ENCODE data around the gene LMO7. TPM values are rescaled to one million over a fixed set of nuclear protein-coding genes. Genes with fewer than 3 reads are reported as not detected.

The LMO7 gene
- total and polyA plus RNA-seq, 2 of the 13 experiments (the other 11 are each of a cell fraction or from before 2014, with no cell fraction given), result 34.0 to 121 TPM

DNA sequence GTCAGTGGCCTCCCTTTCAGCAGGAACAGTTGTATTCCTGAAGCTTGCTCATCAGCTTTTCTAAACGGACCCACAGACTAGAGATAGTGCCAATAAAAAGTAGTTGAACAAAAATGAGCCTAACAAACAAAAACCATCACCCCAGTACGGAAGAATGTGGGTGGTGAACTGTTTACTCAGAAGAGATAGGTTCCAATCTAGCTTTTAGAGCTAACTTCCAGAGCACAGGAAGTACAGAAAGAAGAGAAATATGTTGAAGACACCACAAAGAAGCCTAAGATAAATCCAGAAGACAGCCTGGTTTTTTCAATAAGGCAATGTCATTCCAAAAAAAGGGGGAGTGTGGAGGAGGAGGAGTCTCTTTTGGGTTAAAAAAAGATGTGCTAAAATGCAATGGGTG is 2.8 kb upstream of the LMO7 start (continued):
- TF ChIP-seq ZNF687 (CRISPR knock-in tag; IDR thresholded peaks at IDR 0.05), result no peak

DNA sequence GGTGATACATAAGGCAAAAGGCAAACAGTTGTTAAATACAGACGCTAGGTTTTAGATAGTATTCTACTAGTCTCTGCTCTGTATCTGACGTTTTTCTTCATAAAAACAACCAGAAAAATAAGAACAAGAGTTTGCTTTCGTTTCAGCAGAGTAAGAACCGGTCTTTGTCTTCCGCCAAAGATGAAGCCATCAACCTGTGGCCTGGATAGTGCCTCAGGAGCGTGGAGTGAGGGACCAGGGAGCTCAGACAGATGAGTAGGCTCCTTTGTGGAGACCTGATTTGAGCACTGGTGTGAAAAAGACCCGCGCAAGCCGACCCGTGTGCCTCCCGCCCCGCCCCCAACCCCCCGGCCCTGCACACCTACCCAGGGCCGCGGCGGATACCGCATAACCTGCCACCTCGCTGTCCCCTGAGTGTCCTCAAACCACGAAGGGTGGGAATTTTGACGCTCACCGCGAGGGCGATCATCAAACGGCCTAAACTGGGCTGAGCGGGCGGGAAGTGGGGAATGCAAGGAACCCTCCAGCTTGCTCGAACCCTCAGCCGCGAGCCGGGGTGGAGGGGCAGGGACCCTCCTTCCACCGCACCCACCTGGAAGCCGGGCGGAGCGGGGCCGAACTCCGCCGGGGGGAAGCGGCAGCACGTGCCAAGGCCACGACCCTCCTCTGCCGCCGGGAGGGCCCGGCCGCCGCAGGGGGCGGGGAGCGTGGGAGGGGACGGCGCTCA is 866 bp upstream of the LMO7 start:
- Histone ChIP-seq H3K9me3 (ENCODE audit: low read length) (no peaks in the 10 kb centered on the region), H3K79me2 (ENCODE audit: insufficient read depth, low read length) (no peaks in the 10 kb centered on the region), H3K9ac (ENCODE audit: insufficient read depth, low read depth, low read length) (peak overlapping the region; percentile 73), H4K20me1 (ENCODE audit: insufficient read depth, low read length) (no peaks in the 10 kb centered on the region), H2AFZ (ENCODE audit: low read length) (peak overlapping the region; percentile 47), H3K4me3 (replicated peaks in 1 of 3; ENCODE audit: insufficient read depth in 1 of 3, low read depth in 2 of 3, low read length in 3 of 3) (peak overlapping the region; percentile 63 to 85 (median 84)), H3K27me3 (ENCODE audit: control insufficient read depth in 1 of 2, insufficient read depth in 2 of 2, low read length in 2 of 2) (no peaks in the 10 kb centered on the region; a peak in 1 of 5 replicates), H3K27ac (ENCODE audit: extremely low read length, insufficient read depth, low read length) (peak overlapping the region; percentile 3), H3K36me3 (replicated peaks in 1 of 2; ENCODE audit: control insufficient read depth in 1 of 2, insufficient read depth in 2 of 2, low read length in 2 of 2) (no peaks in the 10 kb centered on the region), H3K4me2 (ENCODE audit: low read depth, low read length) (peak overlapping the region; percentile 85), H3K4me1 (ENCODE audit: insufficient read depth, low read length) (peaks cover 36% of the 10 kb centered on the region)
- intact Hi-C loops (cut with micrococcal nuclease; ENCODE audit: unreplicated experiment) (loop anchor here (5.0 kb wide), 2 partner anchors 37 to 68 kb away; no protein-coding TSS in a partner anchor), in situ Hi-C loops (cut with HindIII; ENCODE audit: extremely low pct_ligation_motif_present, low pct_unique_long_range_greater_than_20kb) (no loop called here)
- 42% methylated on average over 24 of the region's 49 CpGs for WGBS (ENCODE audit: low lambda C conversion rate)
- ChIA-PET CTCF (ENCODE audit: low intra/inter-chr PET ratio, low total read pairs) (no interaction called here), POLR2A (interaction anchor here (0.6 to 1.1 kb wide), 3 partner anchors 20 to 157 kb away, joined by 3 read pairs; no protein-coding TSS in a partner anchor)
- DNase-seq (ENCODE audit: low spot score) (peak; percentile 24), FAIRE-seq (no peak), ATAC-seq (peak; percentile 23)
- BruUV-seq (replicated peaks), result no TSS peak
- TF ChIP-seq ZNF747 (CRISPR knock-in tag; IDR thresholded peaks at IDR 0.05; ENCODE audit: borderline replicate concordance) (no peak), ERF (CRISPR knock-in tag; IDR thresholded peaks at IDR 0.05) (peak; percentile 42; the same call in 1 of the 2 replicates), SPEN (CRISPR knock-in tag; IDR thresholded peaks at IDR 0.05; ENCODE audit: low read depth) (peak; percentile 26; the same call in 1 of the 2 replicates), ZNF326 (CRISPR knock-in tag; IDR thresholded peaks at IDR 0.05; ENCODE audit: borderline replicate concordance) (no peak), ARID4A (CRISPR knock-in tag; IDR thresholded peaks at IDR 0.05; ENCODE audit: borderline replicate concordance) (peak; percentile 51; the same call in 1 of the 2 replicates), ZNF225 (CRISPR knock-in tag; IDR thresholded peaks at IDR 0.05) (peak; percentile 80; the same call in 1 of the 2 replicates), ZFP1 (CRISPR knock-in tag; IDR thresholded peaks at IDR 0.05) (no peak)
- TF ChIP-seq, protein P1, sequence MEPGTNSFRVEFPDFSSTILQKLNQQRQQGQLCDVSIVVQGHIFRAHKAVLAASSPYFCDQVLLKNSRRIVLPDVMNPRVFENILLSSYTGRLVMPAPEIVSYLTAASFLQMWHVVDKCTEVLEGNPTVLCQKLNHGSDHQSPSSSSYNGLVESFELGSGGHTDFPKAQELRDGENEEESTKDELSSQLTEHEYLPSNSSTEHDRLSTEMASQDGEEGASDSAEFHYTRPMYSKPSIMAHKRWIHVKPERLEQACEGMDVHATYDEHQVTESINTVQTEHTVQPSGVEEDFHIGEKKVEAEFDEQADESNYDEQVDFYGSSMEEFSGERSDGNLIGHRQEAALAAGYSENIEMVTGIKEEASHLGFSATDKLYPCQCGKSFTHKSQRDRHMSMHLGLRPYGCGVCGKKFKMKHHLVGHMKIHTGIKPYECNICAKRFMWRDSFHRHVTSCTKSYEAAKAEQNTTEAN (CRISPR knock-in tag; conservative IDR thresholded peaks at IDR 0.05), result no peak
- TF ChIP-seq, protein P2, sequence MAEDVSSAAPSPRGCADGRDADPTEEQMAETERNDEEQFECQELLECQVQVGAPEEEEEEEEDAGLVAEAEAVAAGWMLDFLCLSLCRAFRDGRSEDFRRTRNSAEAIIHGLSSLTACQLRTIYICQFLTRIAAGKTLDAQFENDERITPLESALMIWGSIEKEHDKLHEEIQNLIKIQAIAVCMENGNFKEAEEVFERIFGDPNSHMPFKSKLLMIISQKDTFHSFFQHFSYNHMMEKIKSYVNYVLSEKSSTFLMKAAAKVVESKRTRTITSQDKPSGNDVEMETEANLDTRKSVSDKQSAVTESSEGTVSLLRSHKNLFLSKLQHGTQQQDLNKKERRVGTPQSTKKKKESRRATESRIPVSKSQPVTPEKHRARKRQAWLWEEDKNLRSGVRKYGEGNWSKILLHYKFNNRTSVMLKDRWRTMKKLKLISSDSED (CRISPR knock-in tag; IDR thresholded peaks at IDR 0.05), result peak; percentile 71; the same call in 1 of the 2 replicates

Measured in HepG2 (cell line).